HG02973 (cell line): ENCODE data around the gene CLPSL1.
"Not testable (repeated sequence)": the region's sequence is repeated elsewhere in the genome, so short reads cannot be mapped to it uniquely, and the experiment has no call there.

ENCODE experiments used
- ATAC-seq: cut with Tn5 transposase; IDR thresholded peaks from one replicate; pipeline ENCODE4 v1.9.1; 2021; ENCODE audit warnings: moderate library complexity; ENCODE audit not compliant: unreplicated experiment

The CLPSL1 gene

GRCh38 chr6:35780719-35781118 lies at the start of gene CLPSL1:
Gene CLPSL1, plus strand, starts transcription at chr6:35781019. Its CDS starts 92 bp downstream, at chr6:35781111.
- ATAC-seq: no peak

GRCh38 chr6:35731414-35731735 lies 49.4 kb upstream of the CLPSL1 start:
- peak; percentile 45 for ATAC-seq

GRCh38 chr6:35731736-35732532 lies 48.9 kb upstream of the CLPSL1 start:
- peak; percentile 44 for ATAC-seq

- no peak for ATAC-seq
Observed at GRCh38 chr6:35733633-35734032, 47.2 kb upstream of the CLPSL1 start.

- not testable (repeated sequence) for ATAC-seq
Observed at GRCh38 chr6:35734319-35734718, 46.5 kb upstream of the CLPSL1 start.

GRCh38 chr6:35735452-35735851 lies 45.4 kb upstream of the CLPSL1 start:
- no peak for ATAC-seq

GRCh38 chr6:35736253-35736894 lies 44.4 kb upstream of the CLPSL1 start:
- no peak for ATAC-seq

- ATAC-seq: no peak
Observed at GRCh38 chr6:35736982-35737412, 43.8 kb upstream of the CLPSL1 start, which contains the start of gene ARMC12. Gene ARMC12, plus strand, starts transcription at chr6:35737032. Its CDS starts 77 bp downstream, at chr6:35737109.

GRCh38 chr6:35737413-35738211 lies 43.2 kb upstream of the CLPSL1 start:
- peak; percentile 55 for ATAC-seq

GRCh38 chr6:35739645-35740524 lies 40.9 kb upstream of the CLPSL1 start:
- ATAC-seq: no peak

- no peak for ATAC-seq
Observed at GRCh38 chr6:35742842-35743241, 38.0 kb upstream of the CLPSL1 start.

- no peak for ATAC-seq
Observed at GRCh38 chr6:35745509-35745908, 35.3 kb upstream of the CLPSL1 start.

GRCh38 chr6:35746516-35746915 lies 34.3 kb upstream of the CLPSL1 start:
- ATAC-seq: no peak

GRCh38 chr6:35747877-35748276 lies 32.9 kb upstream of the CLPSL1 start:
- ATAC-seq: no peak

GRCh38 chr6:35750557-35750956 lies 30.3 kb upstream of the CLPSL1 start:
- ATAC-seq: no peak

GRCh38 chr6:35751594-35751993 lies 29.2 kb upstream of the CLPSL1 start:
- no peak for ATAC-seq

- no peak for ATAC-seq
Observed at GRCh38 chr6:35752330-35752729, 28.5 kb upstream of the CLPSL1 start.

- ATAC-seq: no peak
Observed at GRCh38 chr6:35754452-35755277, 26.2 kb upstream of the CLPSL1 start.

- no peak for ATAC-seq
Observed at GRCh38 chr6:35755278-35755924, 25.4 kb upstream of the CLPSL1 start.
